Gastroesophageal sphincter (tissue), 3 donors: ENCODE results near the gene PRDX1.

ENCODE experiments used
- EP300 ChIP-seq: sonication (generic); formaldehyde crosslinking; IDR thresholded peaks from one replicate; pipeline ENCODE4 v1.6.1; 2017; ENCODE audit warnings: antibody characterized with exemption, mild to moderate bottlenecking
- POLR2A ChIP-seq, 2 donors: fragments of 450-650 bp; IDR thresholded peaks; one replicate each; pipeline ENCODE4 v1.6.1; 2017; ENCODE audit warnings: antibody characterized with exemption in 2 of 2, mild to moderate bottlenecking in 2 of 2, moderate library complexity in 1 of 2
- POLR2AphosphoS5 ChIP-seq: sonication (generic); formaldehyde crosslinking; IDR thresholded peaks from one replicate; pipeline ENCODE4 v1.6.1; 2017; ENCODE audit warnings: antibody characterized with exemption
- TF ChIP-seq, protein P1 (sequence below), 4 experiments: fragments of 200-600 bp in 2 of 4; fragments of 450-650 bp in 2 of 4; sonication (generic) in 1 of 4; IDR thresholded peaks; one replicate each; pipeline ENCODE4 v1.5.1; 2017 to 2019; ENCODE audit warnings: antibody characterized with exemption in 4 of 4, mild to moderate bottlenecking in 2 of 4, moderate library complexity in 2 of 4

DNA sequence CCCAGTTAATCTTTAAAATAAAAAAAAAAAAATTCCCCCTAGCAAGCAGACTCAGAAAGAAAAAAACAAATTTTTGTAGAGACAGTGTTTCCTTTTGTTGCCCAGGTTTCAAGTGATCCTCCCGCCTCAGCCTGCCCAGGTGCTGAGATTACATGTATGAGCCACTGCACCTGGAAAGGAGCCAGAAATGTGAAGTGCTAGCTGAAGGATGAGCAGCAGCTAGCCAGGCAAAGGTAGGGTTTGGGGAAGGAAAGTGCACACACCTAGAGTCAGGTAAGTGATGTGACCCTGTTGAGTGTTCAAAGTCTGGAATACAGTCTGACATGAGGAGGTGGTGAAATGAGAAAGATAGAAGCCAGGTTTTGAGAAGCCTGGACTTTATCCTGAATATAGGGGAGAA is 30.6 kb upstream of the PRDX1 start:
- TF ChIP-seq, protein P1, sequence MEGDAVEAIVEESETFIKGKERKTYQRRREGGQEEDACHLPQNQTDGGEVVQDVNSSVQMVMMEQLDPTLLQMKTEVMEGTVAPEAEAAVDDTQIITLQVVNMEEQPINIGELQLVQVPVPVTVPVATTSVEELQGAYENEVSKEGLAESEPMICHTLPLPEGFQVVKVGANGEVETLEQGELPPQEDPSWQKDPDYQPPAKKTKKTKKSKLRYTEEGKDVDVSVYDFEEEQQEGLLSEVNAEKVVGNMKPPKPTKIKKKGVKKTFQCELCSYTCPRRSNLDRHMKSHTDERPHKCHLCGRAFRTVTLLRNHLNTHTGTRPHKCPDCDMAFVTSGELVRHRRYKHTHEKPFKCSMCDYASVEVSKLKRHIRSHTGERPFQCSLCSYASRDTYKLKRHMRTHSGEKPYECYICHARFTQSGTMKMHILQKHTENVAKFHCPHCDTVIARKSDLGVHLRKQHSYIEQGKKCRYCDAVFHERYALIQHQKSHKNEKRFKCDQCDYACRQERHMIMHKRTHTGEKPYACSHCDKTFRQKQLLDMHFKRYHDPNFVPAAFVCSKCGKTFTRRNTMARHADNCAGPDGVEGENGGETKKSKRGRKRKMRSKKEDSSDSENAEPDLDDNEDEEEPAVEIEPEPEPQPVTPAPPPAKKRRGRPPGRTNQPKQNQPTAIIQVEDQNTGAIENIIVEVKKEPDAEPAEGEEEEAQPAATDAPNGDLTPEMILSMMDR (IDR thresholded peaks at IDR 0.05), result no peak
- TF ChIP-seq EP300, result no peak
- TF ChIP-seq POLR2AphosphoS5, result no peak
- no peak for TF ChIP-seq POLR2A (IDR thresholded peaks at IDR 0.05)
